Naive thymus-derived CD4-positive, alpha-beta T cell (primary cell): ENCODE measurements around the gene CCDC174. TPM values are rescaled to one million over a fixed set of nuclear protein-coding genes. Genes with fewer than 3 reads are reported as not detected.

Source experiments
- ATAC-seq: fragments of 150-1000 bp; cut with Tn5 transposase; 2 replicates; pipeline ENCODE4 v1.10.0; 2021; ENCODE audit warnings: mild to moderate bottlenecking, moderate library complexity
- CTCF ChIA-PET: fragments of 350-600 bp; sonication (Branson Sonifier 250); formaldehyde crosslinking; loops from one replicate; lab custom pipeline; 2021; ENCODE audit warnings: antibody characterized with exemption; lab: Charles Lee
- POLR2A ChIA-PET: fragments of 350-600 bp; sonication (Branson Sonifier 250); formaldehyde crosslinking; loops from one replicate; lab custom pipeline; 2021; ENCODE audit warnings: antibody characterized with exemption, inconsistent platforms; lab: Charles Lee
- DNase-seq, 9 donors: peaks; one replicate each; pipeline versions ENCODE4 v3.0.0 to v3.0.0-alpha.2; 2020 to 2022; ENCODE audit warnings: mixed read lengths in 1 of 9
- H3K27ac ChIP-seq: one replicate; pipeline ENCODE4 v1.7.0; 2013; ENCODE audit warnings: mild to moderate bottlenecking, low read depth, low read length, moderate library complexity
- H3K27me3 ChIP-seq, 2 donors: one replicate each; pipeline ENCODE4 v1.7.0; 2013; ENCODE audit warnings: low read length in 2 of 2, mild to moderate bottlenecking in 2 of 2, moderate library complexity in 2 of 2; ENCODE audit not compliant: control insufficient read depth in 2 of 2, insufficient read depth in 2 of 2
- H3K36me3 ChIP-seq, 3 experiments: 1 replicate in 2 of 3; 2 replicates in 1 of 3; pipeline ENCODE4 v1.7.0; 2013; ENCODE audit warnings: low read length in 3 of 3, mild to moderate bottlenecking in 3 of 3, moderate library complexity in 1 of 3; ENCODE audit not compliant: insufficient read depth in 3 of 3, control insufficient read depth in 2 of 3
- H3K4me1 ChIP-seq, 2 donors: one replicate each; pipeline ENCODE4 v1.7.0; 2013; ENCODE audit warnings: low read length in 2 of 2, mild to moderate bottlenecking in 2 of 2, moderate library complexity in 1 of 2; ENCODE audit not compliant: control insufficient read depth in 2 of 2, insufficient read depth in 2 of 2
- H3K4me3 ChIP-seq: 2 replicates; pipeline ENCODE4 v1.7.0; 2013; ENCODE audit warnings: mild to moderate bottlenecking, low read length
- H3K9me3 ChIP-seq, 3 experiments: 1 replicate in 2 of 3; 2 replicates in 1 of 3; pipeline ENCODE4 v1.7.0; 2013; ENCODE audit warnings: low read length in 3 of 3; ENCODE audit not compliant: control insufficient read depth in 2 of 3
- H3K27ac Mint-ChIP-seq, 9 donors: one replicate each; pipeline ENCODE4 v1.8.0; 2020 to 2022; ENCODE audit warnings: mixed read lengths in 9 of 9, mild to moderate bottlenecking in 8 of 9, moderate library complexity in 5 of 9, inconsistent platforms in 2 of 9
- H3K27me3 Mint-ChIP-seq, 5 donors: one replicate each; pipeline ENCODE4 v1.8.0; 2021 to 2022; ENCODE audit warnings: mixed read lengths in 5 of 5, mild to moderate bottlenecking in 1 of 5
- H3K36me3 Mint-ChIP-seq, 5 donors: one replicate each; pipeline ENCODE4 v1.8.0; 2020 to 2022; ENCODE audit warnings: mixed read lengths in 5 of 5, mild to moderate bottlenecking in 3 of 5, inconsistent platforms in 1 of 5
- H3K4me1 Mint-ChIP-seq, 7 donors: one replicate each; pipeline ENCODE4 v1.8.0; 2020 to 2022; ENCODE audit warnings: mixed read lengths in 7 of 7, mild to moderate bottlenecking in 3 of 7, inconsistent platforms in 1 of 7
- H3K4me3 Mint-ChIP-seq, 10 donors: one replicate each; pipeline ENCODE4 v1.8.0; 2020 to 2022; ENCODE audit warnings: mild to moderate bottlenecking in 10 of 10, mixed read lengths in 10 of 10, moderate library complexity in 6 of 10, inconsistent platforms in 2 of 10
- H3K9me3 Mint-ChIP-seq, 11 donors: one replicate each; pipeline ENCODE4 v1.8.0; 2020 to 2022; ENCODE audit warnings: mixed read lengths in 11 of 11, mild to moderate bottlenecking in 4 of 11, inconsistent platforms in 1 of 11, moderate library complexity in 1 of 11
- intact Hi-C, 2 donors: fragments of 100-400 bp; cut with micrococcal nuclease; formaldehyde crosslinking; loops; one replicate each; pipeline ENCODE4 v1.15.1; 2023
- polyA plus RNA-seq, 2 donors: library from polyadenylated mRNA; unstranded; fragments of 300-500 nt; fragmentation: Illumina TruSeq; gene quantifications; one replicate each; pipeline ENCODE4 v1.2.3, GENCODE V29; 2021
- total RNA-seq, 6 experiments: library from RNA in 5 of 6; stranded (reverse) in 5 of 6; gene quantifications; 1 replicate in 5 of 6; 2 replicates in 1 of 6; pipeline ENCODE4 v1.2.3 and lab custom pipeline; 2021 to 2026

The CCDC174 gene
- total and polyA plus RNA-seq, 7 experiments from 2014 or later, result 18.3 to 59.2 (median 25.1) TPM

GRCh38 chr3:14623569-14624051 is 28.0 kb upstream of the CCDC174 start:
- DNase-seq (no peak), ATAC-seq (no peak)
- Mint-ChIP-seq H3K9me3 (peaks cover 0 to 4% (median 0%) of the 10 kb centered on the region in 11 donors), H3K4me3 (no peak overlapping the region), H3K27ac (no peak overlapping the region), H3K36me3 (no peaks in the 10 kb centered on the region), H3K27me3 (peaks cover 0 to 12% (median 7%) of the 10 kb centered on the region in 5 donors), H3K4me1 (no peaks in the 10 kb centered on the region)
- no peaks in the 10 kb centered on the region for H3K9me3 ChIP-seq
- H3K36me3 ChIP-seq, result no peaks in the 10 kb centered on the region
- intact Hi-C loops, result no loop called here
- H3K27ac ChIP-seq, result no peak overlapping the region
- ChIA-PET POLR2A (no interaction called here), CTCF (interaction anchor here (1.5 kb wide), 1 partner anchor 8 kb away, joined by 3 read pairs; no protein-coding TSS in a partner anchor)
- H3K4me1 ChIP-seq, result no peaks in the 10 kb centered on the region
- H3K4me3 ChIP-seq, result no peak overlapping the region
- no peaks in the 10 kb centered on the region for H3K27me3 ChIP-seq

- Mint-ChIP-seq H3K4me3 (no peak overlapping the region), H3K27me3 (peaks cover 0 to 8% (median 3%) of the 10 kb centered on the region in 5 donors), H3K4me1 (no peaks in the 10 kb centered on the region), H3K36me3 (no peaks in the 10 kb centered on the region), H3K27ac (no peak overlapping the region), H3K9me3 (peaks cover 0 to 4% (median 0%) of the 10 kb centered on the region in 11 donors)
- no peak overlapping the region for H3K27ac ChIP-seq
- CTCF ChIA-PET, result no interaction called here
- POLR2A ChIA-PET, result interaction anchor here (0.7 kb wide), 1 partner anchor 300 kb away, joined by 3 read pairs; no protein-coding TSS in a partner anchor
- intact Hi-C loops, result no loop called here
- DNase-seq (no peak), ATAC-seq (no peak)
- no peaks in the 10 kb centered on the region for H3K9me3 ChIP-seq
- H3K36me3 ChIP-seq, result no peaks in the 10 kb centered on the region
- H3K4me1 ChIP-seq, result no peaks in the 10 kb centered on the region
- no peak overlapping the region for H3K4me3 ChIP-seq
- H3K27me3 ChIP-seq, result no peaks in the 10 kb centered on the region
These were observed 27.1 kb upstream of the CCDC174 start for GRCh38 chr3:14624498-14624897.

DNA sequence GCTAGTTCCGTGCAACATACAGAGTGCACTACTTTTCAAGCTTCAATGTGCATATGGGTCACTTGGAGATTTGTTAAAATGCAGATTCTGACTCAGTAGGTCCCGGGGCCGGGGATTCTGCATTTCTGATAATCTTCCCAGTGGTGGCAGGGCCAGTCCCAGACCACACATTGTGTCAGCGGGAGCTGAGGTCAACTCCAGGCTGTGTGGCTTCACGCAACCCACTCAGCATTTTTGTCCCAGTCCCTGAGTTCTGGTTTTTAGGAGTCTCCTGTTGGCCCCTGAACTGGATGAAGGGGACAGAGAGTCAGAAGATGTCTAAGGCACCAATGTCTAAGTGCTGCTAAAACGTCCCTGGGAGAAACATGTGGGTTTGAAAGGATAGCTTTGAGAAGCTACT is 26.1 kb upstream of the CCDC174 start:
- ATAC-seq (no peak), DNase-seq (no peak)
- Mint-ChIP-seq H3K9me3 (peaks cover 0 to 4% (median 0%) of the 10 kb centered on the region in 11 donors), H3K27ac (no peak overlapping the region), H3K36me3 (no peaks in the 10 kb centered on the region), H3K4me1 (no peaks in the 10 kb centered on the region), H3K4me3 (no peak overlapping the region), H3K27me3 (peaks cover 0 to 8% (median 3%) of the 10 kb centered on the region in 5 donors)
- ChIA-PET CTCF (interaction anchor here (0.7 to 1.0 kb wide), 2 partner anchors 152 to 296 kb away, joined by 3 read pairs; no protein-coding TSS in a partner anchor), POLR2A (no interaction called here)
- intact Hi-C loops, result no loop called here
- H3K4me1 ChIP-seq, result no peaks in the 10 kb centered on the region
- H3K4me3 ChIP-seq, result no peak overlapping the region
- no peaks in the 10 kb centered on the region for H3K36me3 ChIP-seq
- no peak overlapping the region for H3K27ac ChIP-seq
- no peaks in the 10 kb centered on the region for H3K9me3 ChIP-seq
- no peaks in the 10 kb centered on the region for H3K27me3 ChIP-seq

DNA sequence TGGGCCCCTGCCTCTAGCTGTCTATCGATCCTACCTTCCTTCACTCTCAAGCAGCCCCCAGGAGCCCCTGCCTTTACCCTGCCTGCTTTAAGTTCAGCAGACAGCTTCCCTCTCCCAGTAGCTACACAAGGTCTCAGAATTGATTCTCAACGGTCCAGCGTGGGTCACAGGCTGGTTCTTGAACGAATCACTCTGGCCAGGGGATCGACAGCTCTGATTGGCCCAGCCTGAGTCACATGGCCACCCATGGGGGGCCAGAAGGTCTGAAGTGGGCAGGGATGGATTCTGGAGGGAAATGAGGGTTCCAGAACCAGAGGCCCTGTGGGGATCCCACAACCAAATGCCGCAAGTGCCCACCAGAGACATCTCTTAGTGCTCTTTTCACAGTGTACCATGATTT is 23.7 kb upstream of the CCDC174 start:
- H3K4me1 ChIP-seq, result no peaks in the 10 kb centered on the region
- intact Hi-C loops, result no loop called here
- H3K27ac Mint-ChIP-seq, result no peak overlapping the region
- no peaks in the 10 kb centered on the region for H3K27me3 ChIP-seq
- ChIA-PET CTCF (no interaction called here), POLR2A (no interaction called here)
- H3K36me3 ChIP-seq, result no peaks in the 10 kb centered on the region
- DNase-seq (no peak), ATAC-seq (no peak)
- peaks cover 0 to 16% (median 5%) of the 10 kb centered on the region in 5 donors for H3K27me3 Mint-ChIP-seq
- no peak overlapping the region for H3K4me3 ChIP-seq
- H3K27ac ChIP-seq, result no peak overlapping the region
- no peaks in the 10 kb centered on the region for H3K9me3 ChIP-seq
- H3K36me3 Mint-ChIP-seq, result no peaks in the 10 kb centered on the region
- H3K9me3 Mint-ChIP-seq, result peaks cover 0 to 4% (median 0%) of the 10 kb centered on the region in 11 donors
- no peak overlapping the region for H3K4me3 Mint-ChIP-seq
- no peaks in the 10 kb centered on the region for H3K4me1 Mint-ChIP-seq

GRCh38 chr3:14628406-14628805 is 23.2 kb upstream of the CCDC174 start:
- Mint-ChIP-seq H3K4me3 (no peak overlapping the region), H3K36me3 (no peaks in the 10 kb centered on the region), H3K4me1 (no peaks in the 10 kb centered on the region), H3K27ac (no peak overlapping the region), H3K9me3 (peaks cover 0 to 4% (median 0%) of the 10 kb centered on the region in 11 donors), H3K27me3 (peaks cover 0 to 17% (median 5%) of the 10 kb centered on the region in 5 donors)
- Histone ChIP-seq H3K27ac (no peak overlapping the region), H3K4me1 (no peaks in the 10 kb centered on the region), H3K36me3 (no peaks in the 10 kb centered on the region), H3K4me3 (no peak overlapping the region), H3K27me3 (no peaks in the 10 kb centered on the region), H3K9me3 (no peaks in the 10 kb centered on the region)
- ChIA-PET CTCF (no interaction called here), POLR2A (no interaction called here)
- DNase-seq, result no peak
- intact Hi-C loops, result no loop called here
- ATAC-seq, result no peak

- H3K36me3 Mint-ChIP-seq, result no peaks in the 10 kb centered on the region
- POLR2A ChIA-PET, result no interaction called here
- intact Hi-C loops, result no loop called here
These were observed 21.0 kb upstream of the CCDC174 start for GRCh38 chr3:14630404-14631100.

More at GRCh38 chr3:14630404-14631100, 21.0 kb upstream of the CCDC174 start:
- ATAC-seq (no peak), DNase-seq (no peak)
- Mint-ChIP-seq H3K4me1 (peaks cover 0 to 2% (median 0%) of the 10 kb centered on the region in 7 donors), H3K27me3 (peaks cover 0 to 17% (median 14%) of the 10 kb centered on the region in 5 donors), H3K27ac (no peak overlapping the region), H3K4me3 (no peak overlapping the region), H3K9me3 (peaks cover 0 to 4% (median 0%) of the 10 kb centered on the region in 11 donors)
- H3K4me1 ChIP-seq, result no peaks in the 10 kb centered on the region
- CTCF ChIA-PET, result interaction anchor here (0.5 to 8.0 kb wide), 4 partner anchors 19 to 296 kb away, joined by 3 to 36 read pairs (median 4); no protein-coding TSS in a partner anchor
- no peak overlapping the region for H3K4me3 ChIP-seq
- no peaks in the 10 kb centered on the region for H3K27me3 ChIP-seq
- no peaks in the 10 kb centered on the region for H3K36me3 ChIP-seq
- H3K27ac ChIP-seq, result no peak overlapping the region
- no peaks in the 10 kb centered on the region for H3K9me3 ChIP-seq
